Measurements from ENCODE around the gene PCK1. TPM values are rescaled to one million over a fixed set of nuclear protein-coding genes. Genes with fewer than 3 reads are reported as not detected.

Gene PCK1
- total RNA-seq, 4 donors from 2014 or later = 395 to 794 (median 739) TPM

DNA sequence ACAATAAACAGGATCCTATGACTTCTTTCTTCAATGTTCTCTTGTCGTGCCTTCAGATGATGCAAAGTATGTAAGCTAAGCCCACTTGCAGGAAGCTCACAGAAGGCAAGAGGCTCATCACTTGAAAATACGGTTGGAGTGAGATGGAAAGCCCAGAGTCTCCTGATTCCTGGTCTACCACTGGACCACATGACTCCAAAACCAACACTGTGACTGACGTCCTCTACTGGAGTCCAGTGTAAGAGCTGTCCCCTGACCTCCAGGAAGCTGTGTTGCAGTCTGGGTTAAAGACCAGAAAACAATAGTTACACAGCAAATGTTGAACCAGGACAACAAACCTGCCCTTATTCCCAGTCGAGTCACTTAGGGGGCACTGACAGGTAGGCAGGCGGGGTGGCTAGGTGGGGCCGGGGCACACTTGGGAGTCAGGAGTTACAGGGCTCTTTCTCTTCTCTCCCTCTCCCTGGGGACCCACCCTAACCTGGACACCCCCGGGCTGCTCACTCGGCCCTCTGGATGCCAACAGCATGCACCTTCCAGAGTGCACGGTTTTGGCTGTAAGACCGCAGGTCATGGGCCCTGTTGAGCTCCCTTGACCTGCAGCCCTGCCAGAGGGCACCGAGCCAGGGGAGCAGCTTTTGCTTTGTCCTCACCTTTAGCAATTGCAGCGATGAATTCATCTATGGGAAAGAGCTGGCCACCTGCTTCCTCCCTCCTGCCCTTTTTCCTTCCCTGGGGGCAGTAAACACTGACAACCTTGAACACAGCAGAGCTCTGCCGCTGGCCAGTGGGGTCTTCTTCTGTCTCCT, 7.4 kb downstream of the PCK1 start:
- in situ Hi-C loops (cut with MboI; ENCODE audit: low pct_ligation_motif_present in 1 of 4, low pct_unique_long_range_greater_than_20kb in 1 of 4, low sequenced_read_pairs in 3 of 4) = no loop called here
- Histone ChIP-seq H3K36me3 (peaks cover 0 to 4% (median 2%) of the 10 kb centered on the region in 4 donors), H3K27ac (peak overlapping the region; percentile 39 to 69 (median 63)), H3K9me3 (no peaks in the 10 kb centered on the region), H3K27me3 (no peaks in the 10 kb centered on the region), H3K4me3 (no peak overlapping the region), H3K4me1 (peaks cover 0 to 50% (median 30%) of the 10 kb centered on the region in 4 donors)
- peak; percentile 39 for TF ChIP-seq POLR2A (IDR thresholded peaks at IDR 0.05)
- no peak for TF ChIP-seq CTCF (IDR thresholded peaks at IDR 0.05)
- peak in 1 of 3 donors; percentile 73 for TF ChIP-seq POLR2AphosphoS5 (IDR thresholded peaks at IDR 0.05)
- TF ChIP-seq EP300 (IDR thresholded peaks at IDR 0.05; ENCODE audit: low read depth) = no peak
- DNase-seq = no peak
- intact Hi-C loops (cut with DNase I; ENCODE audit: low total_unique reads) = no loop called here
- 57 to 66% methylated on average over 1 to 13 of the region's 13 CpGs for WGBS, 2 donors (ENCODE audit: low coverage in 1 of 2)

DNA sequence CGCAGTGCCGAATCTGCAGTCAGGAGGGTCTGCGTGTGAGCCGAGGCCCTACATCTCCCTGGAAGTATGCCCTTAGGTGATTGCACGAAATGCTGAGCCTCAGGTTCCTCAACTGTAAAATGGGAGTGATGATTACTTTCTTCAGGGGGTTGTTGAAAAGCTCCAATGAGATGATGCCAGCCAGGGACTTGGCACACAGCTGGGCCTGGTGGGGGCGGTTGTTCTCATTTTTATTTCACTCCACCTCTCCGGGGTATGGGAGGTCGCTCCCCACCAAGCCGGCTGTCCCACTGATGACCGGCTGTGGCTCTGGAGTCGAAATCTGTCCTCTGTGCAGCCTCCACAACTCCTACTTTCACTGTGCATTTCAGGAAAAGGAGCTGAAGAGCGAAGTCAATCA, 8.1 kb downstream of the PCK1 start:
- no peak overlapping the region for H3K4me3 ChIP-seq
- no peaks in the 10 kb centered on the region for H3K9me3 ChIP-seq
- in situ Hi-C loops (cut with MboI; ENCODE audit: low pct_ligation_motif_present in 1 of 4, low pct_unique_long_range_greater_than_20kb in 1 of 4, low sequenced_read_pairs in 3 of 4) (no loop called here), intact Hi-C loops (cut with DNase I; ENCODE audit: low total_unique reads) (no loop called here)
- H3K36me3 ChIP-seq = no peaks in the 10 kb centered on the region
- H3K27me3 ChIP-seq = no peaks in the 10 kb centered on the region
- no peak for DNase-seq
- 89% methylated on average over 12 of the region's 12 CpGs; no CpG with 5 or more reads in 1 of the 2 donors for WGBS, 2 donors (ENCODE audit: low coverage in 1 of 2)
- peaks cover 0 to 45% (median 26%) of the 10 kb centered on the region in 4 donors for H3K4me1 ChIP-seq
- peak; percentile 10 for TF ChIP-seq POLR2A (IDR thresholded peaks at IDR 0.05)
- TF ChIP-seq CTCF (IDR thresholded peaks at IDR 0.05) = no peak
- peak overlapping the region; percentile 25 to 69 (median 68) for H3K27ac ChIP-seq

- peaks cover 0 to 32% (median 21%) of the 10 kb centered on the region in 4 donors for H3K4me1 ChIP-seq
- H3K9me3 ChIP-seq = no peaks in the 10 kb centered on the region
- 45 to 69% methylated on average over 3 to 20 of the region's 20 CpGs for WGBS, 2 donors (ENCODE audit: low coverage in 1 of 2)
- in situ Hi-C loops (cut with MboI; ENCODE audit: low pct_ligation_motif_present in 1 of 4, low pct_unique_long_range_greater_than_20kb in 1 of 4, low sequenced_read_pairs in 3 of 4) = no loop called here
- H3K36me3 ChIP-seq = no peaks in the 10 kb centered on the region
- intact Hi-C loops (cut with DNase I; ENCODE audit: low total_unique reads) = no loop called here
- TF ChIP-seq POLR2AphosphoS5 (IDR thresholded peaks at IDR 0.05) = peak in 1 of 3 donors; percentile 17
- no peak for TF ChIP-seq EP300 (IDR thresholded peaks at IDR 0.05; ENCODE audit: low read depth)
- H3K27ac ChIP-seq = peak overlapping the region; percentile 37 to 68 (median 63)
- DNase-seq = no peak
- H3K27me3 ChIP-seq = no peaks in the 10 kb centered on the region
- H3K4me3 ChIP-seq = no peak overlapping the region
These were observed 9.4 kb downstream of the PCK1 start for GRCh38 chr20:57570145-57570850.

GRCh38 chr20:57570920-57571319, 10.0 kb downstream of the PCK1 start:
- H3K4me1 ChIP-seq = peaks cover 0 to 30% (median 18%) of the 10 kb centered on the region in 4 donors
- in situ Hi-C loops (cut with MboI; ENCODE audit: low pct_ligation_motif_present in 1 of 4, low pct_unique_long_range_greater_than_20kb in 1 of 4, low sequenced_read_pairs in 3 of 4) (no loop called here), intact Hi-C loops (cut with DNase I; ENCODE audit: low total_unique reads) (no loop called here)
- peak overlapping the region; percentile 37 to 68 (median 63) for H3K27ac ChIP-seq
- no peaks in the 10 kb centered on the region for H3K27me3 ChIP-seq
- no peaks in the 10 kb centered on the region for H3K36me3 ChIP-seq
- no peak for DNase-seq
- H3K4me3 ChIP-seq = no peak overlapping the region
- WGBS, 2 donors (ENCODE audit: low coverage in 1 of 2) = 75 to 77% methylated on average over 7 to 8 of the region's 8 CpGs
- H3K9me3 ChIP-seq = no peaks in the 10 kb centered on the region
- TF ChIP-seq POLR2A (IDR thresholded peaks at IDR 0.05) = no peak
- TF ChIP-seq EP300 (IDR thresholded peaks at IDR 0.05; ENCODE audit: low read depth) = no peak
- no peak for TF ChIP-seq POLR2AphosphoS5 (IDR thresholded peaks at IDR 0.05)
- TF ChIP-seq CTCF (IDR thresholded peaks at IDR 0.05) = no peak
